Common myeloid progenitor, CD34-positive (primary cell): ENCODE results near the gene IL20RB.

Experiments
- CTCF ChIA-PET: fragments of 350-600 bp; sonication (Branson Sonifier 250); formaldehyde crosslinking; loops from one replicate; lab custom pipeline; 2021; ENCODE audit warnings: antibody characterized with exemption; lab: Charles Lee
- POLR2A ChIA-PET: fragments of 350-600 bp; sonication (Branson Sonifier 250); formaldehyde crosslinking; loops from one replicate; lab custom pipeline; 2021; ENCODE audit warnings: antibody characterized with exemption; lab: Charles Lee
- DNase-seq, 3 donors: peaks; one replicate each; pipeline versions ENCODE4 v3.0.0 to v3.0.0-alpha.2; 2013
- H3K27ac ChIP-seq, 2 experiments: 1 replicate in 1 of 2; 2 replicates in 1 of 2; pipeline ENCODE4 v1.7.0; 2013; ENCODE audit warnings: inconsistent platforms in 2 of 2, low read length in 2 of 2, mild to moderate bottlenecking in 2 of 2, low read depth in 1 of 2, moderate library complexity in 1 of 2; ENCODE audit not compliant: severe bottlenecking in 2 of 2, insufficient read depth in 1 of 2, poor library complexity in 1 of 2
- H3K27me3 ChIP-seq, 5 experiments: replicated peaks in 2 of 5; 1 replicate in 3 of 5; 2 replicates in 2 of 5; pipeline versions ENCODE4 v1.6.1 to v1.7.0; 2013; ENCODE audit warnings: low read length in 4 of 5, mild to moderate bottlenecking in 2 of 5, moderate library complexity in 2 of 5, inconsistent platforms in 1 of 5; ENCODE audit not compliant: insufficient read depth in 5 of 5, control insufficient read depth in 4 of 5
- H3K36me3 ChIP-seq, 4 experiments: 1 replicate in 2 of 4; 2 replicates in 2 of 4; pipeline versions ENCODE4 v1.6.1 to v1.7.0; 2013; ENCODE audit warnings: low read length in 3 of 4, control low read depth in 1 of 4, mild to moderate bottlenecking in 1 of 4; ENCODE audit not compliant: control insufficient read depth in 4 of 4, insufficient read depth in 4 of 4
- H3K4me1 ChIP-seq, 4 experiments: 1 replicate in 3 of 4; 2 replicates in 1 of 4; pipeline versions ENCODE4 v1.6.1 to v1.7.1; 2013; ENCODE audit warnings: low read length in 3 of 4, mild to moderate bottlenecking in 3 of 4, control low read depth in 1 of 4, inconsistent platforms in 1 of 4, moderate library complexity in 1 of 4; ENCODE audit not compliant: control insufficient read depth in 4 of 4, insufficient read depth in 4 of 4; ENCODE audit errors: control extremely low read depth in 1 of 4
- H3K4me3 ChIP-seq, 7 experiments: 1 replicate in 4 of 7; 2 replicates in 3 of 7; pipeline versions ENCODE4 v1.5.1 to v1.7.0; 2013; ENCODE audit warnings: mild to moderate bottlenecking in 7 of 7, low read length in 6 of 7, moderate library complexity in 6 of 7, inconsistent platforms in 2 of 7, low read depth in 2 of 7, control low read depth in 1 of 7; ENCODE audit not compliant: insufficient read depth in 4 of 7, control insufficient read depth in 1 of 7; ENCODE audit errors: extremely low read depth in 1 of 7
- H3K9me3 ChIP-seq, 5 experiments: 1 replicate in 4 of 5; 2 replicates in 1 of 5; pipeline versions ENCODE4 v1.6.1 to v1.7.1; 2013; ENCODE audit warnings: low read length in 4 of 5, mild to moderate bottlenecking in 2 of 5, inconsistent platforms in 1 of 5, low read depth in 1 of 5, moderate library complexity in 1 of 5; ENCODE audit not compliant: control insufficient read depth in 4 of 5, insufficient read depth in 2 of 5; ENCODE audit errors: control extremely low read depth in 1 of 5
- WGBS: methylation state at CpG from one replicate; pipeline ENCODE4 v1.1.5; 2013; ENCODE audit not compliant: insufficient coverage; 5-methylcytosine and 5-hydroxymethylcytosine counted together

IL20RB gene

DNA sequence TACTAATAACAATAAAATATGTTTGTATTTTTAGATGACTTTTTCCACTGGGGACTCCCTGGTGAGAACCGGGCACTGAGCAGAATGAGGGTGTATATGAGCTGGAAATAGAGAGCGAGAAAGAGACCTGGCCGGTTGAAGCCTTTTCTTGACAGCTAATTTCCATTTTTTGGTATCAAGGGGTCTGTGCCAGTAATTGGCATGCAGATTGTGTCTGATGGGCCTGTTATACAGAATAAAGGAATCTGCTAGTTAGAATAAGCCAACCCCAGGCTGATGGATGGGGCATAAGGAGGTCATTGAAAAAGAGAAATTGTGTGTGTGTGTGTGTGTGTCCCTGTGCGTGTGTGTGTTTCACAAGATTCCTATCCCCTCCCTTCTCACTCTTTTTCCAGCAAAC, 83.9 kb downstream of the IL20RB start:
- Histone ChIP-seq H3K4me1 (no peaks in the 10 kb centered on the region), H3K27me3 (no peaks in the 10 kb centered on the region), H3K4me3 (no peak overlapping the region), H3K27ac (no peak overlapping the region), H3K36me3 (no peaks in the 10 kb centered on the region), H3K9me3 (no peaks in the 10 kb centered on the region)
- CTCF ChIA-PET = interaction anchor here (1.6 kb wide), 1 partner anchor 11 kb away, joined by 4 read pairs; no protein-coding TSS in a partner anchor
- POLR2A ChIA-PET = no interaction called here
- no peak for DNase-seq
- 100% methylated on average over 1 of the region's 4 CpGs for WGBS

DNA sequence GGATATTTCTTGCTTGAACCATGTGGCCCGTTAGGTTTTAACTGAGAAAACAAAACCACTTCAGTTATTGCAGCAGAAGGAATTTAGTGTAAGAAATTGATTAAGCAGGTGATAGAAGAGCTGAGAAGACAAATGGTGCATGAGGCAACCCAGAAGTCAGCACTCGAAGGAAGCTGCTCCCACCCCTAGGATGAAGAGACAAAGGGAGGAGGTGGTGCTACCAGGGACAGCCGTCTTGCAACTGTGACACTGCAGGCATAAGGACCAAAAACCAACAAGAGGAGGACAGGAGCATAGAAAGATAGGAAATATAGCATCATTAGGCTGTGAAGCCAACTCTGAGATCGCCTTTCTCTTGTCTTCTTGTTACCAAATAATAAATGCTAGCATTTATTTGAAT, 89.0 kb downstream of the IL20RB start:
- ChIA-PET CTCF (interaction anchor here (1.0 kb wide), 1 partner anchor 9 kb away, joined by 3 read pairs; no protein-coding TSS in a partner anchor), POLR2A (no interaction called here)
- Histone ChIP-seq H3K9me3 (no peaks in the 10 kb centered on the region), H3K4me3 (no peak overlapping the region), H3K36me3 (no peaks in the 10 kb centered on the region), H3K4me1 (no peaks in the 10 kb centered on the region), H3K27ac (no peak overlapping the region), H3K27me3 (no peaks in the 10 kb centered on the region)
- no peak for DNase-seq
- 100% methylated on average over 2 of the region's 4 CpGs for WGBS

DNA sequence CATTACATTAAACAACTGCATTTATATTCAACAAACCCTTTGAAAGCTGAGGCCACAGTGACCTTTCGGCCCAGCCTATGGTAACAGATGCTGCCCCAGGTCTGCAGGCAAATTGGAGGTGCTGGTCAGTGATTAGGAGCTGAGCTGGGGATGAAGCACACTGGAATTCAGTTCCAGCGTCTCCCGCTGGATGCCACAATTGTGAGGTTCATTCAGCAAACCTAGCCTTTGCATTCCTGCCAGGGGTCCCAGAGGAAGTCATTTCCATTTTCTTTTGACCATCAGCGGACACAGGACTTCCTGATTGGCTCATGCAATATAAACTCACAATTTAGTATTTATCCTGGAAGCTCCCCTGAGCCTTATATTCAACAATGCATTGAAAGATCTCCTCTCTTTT, 89.5 kb downstream of the IL20RB start:
- H3K4me1 ChIP-seq = no peaks in the 10 kb centered on the region
- POLR2A ChIA-PET = no interaction called here
- H3K4me3 ChIP-seq = no peak overlapping the region
- 82% methylated on average over 3 of the region's 4 CpGs for WGBS
- no peaks in the 10 kb centered on the region for H3K36me3 ChIP-seq
- no peak overlapping the region for H3K27ac ChIP-seq
- DNase-seq = no peak
- H3K27me3 ChIP-seq = no peaks in the 10 kb centered on the region
- H3K9me3 ChIP-seq = no peaks in the 10 kb centered on the region
- CTCF ChIA-PET = interaction anchor here (1.0 kb wide), 1 partner anchor 10 kb away, joined by 3 read pairs; no protein-coding TSS in a partner anchor

DNA sequence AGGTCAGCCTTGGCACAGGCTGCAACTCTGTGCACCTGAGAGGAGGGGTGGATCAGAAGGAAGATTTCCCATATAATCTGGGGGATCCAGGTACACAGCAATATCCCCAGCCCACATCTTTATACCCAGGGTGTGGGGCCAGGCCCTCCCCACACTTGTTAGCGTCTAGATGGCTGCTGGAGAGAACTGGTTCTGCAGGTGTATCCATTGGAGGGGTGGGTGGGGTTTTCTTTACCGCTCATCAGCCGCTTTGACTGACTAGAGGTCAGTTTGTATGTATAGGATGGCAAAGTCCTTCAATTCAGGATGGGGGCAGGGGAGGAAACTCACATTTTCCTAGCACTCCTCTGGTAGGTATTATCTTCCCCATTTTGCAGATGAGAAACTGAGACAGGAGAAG, 92.5 kb downstream of the IL20RB start:
- Histone ChIP-seq H3K9me3 (no peaks in the 10 kb centered on the region), H3K27me3 (no peaks in the 10 kb centered on the region), H3K4me1 (no peaks in the 10 kb centered on the region), H3K27ac (no peak overlapping the region), H3K4me3 (no peak overlapping the region), H3K36me3 (no peaks in the 10 kb centered on the region)
- POLR2A ChIA-PET = no interaction called here
- DNase-seq = no peak
- WGBS = 83% methylated on average over 1 of the region's 3 CpGs
- CTCF ChIA-PET = no interaction called here

DNA sequence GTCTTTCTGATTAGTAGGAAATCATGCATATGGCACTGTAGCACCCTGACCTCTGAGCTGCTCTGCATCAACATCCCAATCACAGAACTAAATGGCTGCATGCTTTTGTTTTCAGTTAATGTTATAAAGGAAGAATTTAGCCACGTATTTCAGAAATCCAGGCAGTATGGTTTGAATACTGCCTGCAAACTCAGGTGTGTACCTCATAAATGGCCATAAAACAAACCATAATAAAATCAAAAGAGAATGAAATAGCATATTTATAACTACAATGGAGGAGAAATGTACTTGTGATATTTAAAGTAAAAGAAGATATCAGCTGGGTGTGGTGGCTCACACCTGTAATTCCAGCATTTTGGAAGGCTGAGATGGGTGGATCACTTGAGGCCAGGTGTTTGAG, 94.5 kb downstream of the IL20RB start:
- ChIA-PET POLR2A (no interaction called here), CTCF (interaction anchor here (1.9 kb wide), 1 partner anchor 19 kb away, joined by 5 read pairs; no protein-coding TSS in a partner anchor)
- Histone ChIP-seq H3K4me3 (no peak overlapping the region), H3K9me3 (no peaks in the 10 kb centered on the region), H3K4me1 (no peaks in the 10 kb centered on the region), H3K36me3 (no peaks in the 10 kb centered on the region), H3K27me3 (no peaks in the 10 kb centered on the region), H3K27ac (no peak overlapping the region)
- WGBS = no CpG with 5 or more reads among the region's 1 CpG
- no peak for DNase-seq
